ENCODE results near the gene ENTPD7. TPM values are rescaled to one million over a fixed set of nuclear protein-coding genes. Genes with fewer than 3 reads are reported as not detected.

ENTPD7 gene
- total RNA-seq, 1 donor from 2014 or later, result 16.5 TPM

- H3K36me3 Mint-ChIP-seq (ENCODE audit: low read depth, unreplicated experiment), result no peaks in the 10 kb centered on the region
Observed at GRCh38 chr10:99629625-99629978, 29.7 kb upstream of the ENTPD7 start.

GRCh38 chr10:99630433-99630832, 28.9 kb upstream of the ENTPD7 start:
- H3K27ac Mint-ChIP-seq (ENCODE audit: unreplicated experiment), result no peak overlapping the region
- no peak for TF ChIP-seq CTCF (IDR thresholded peaks at IDR 0.05; ENCODE audit: unreplicated experiment)
- peak; percentile 33 for DNase-seq (ENCODE audit: low spot score)
- no peak overlapping the region for H3K4me3 Mint-ChIP-seq (ENCODE audit: unreplicated experiment)
- H3K4me1 Mint-ChIP-seq (ENCODE audit: unreplicated experiment), result no peaks in the 10 kb centered on the region
- no peaks in the 10 kb centered on the region for H3K36me3 Mint-ChIP-seq (ENCODE audit: low read depth, unreplicated experiment)
- no peaks in the 10 kb centered on the region for H3K9me3 Mint-ChIP-seq (ENCODE audit: unreplicated experiment)
- H3K27me3 Mint-ChIP-seq (ENCODE audit: unreplicated experiment), result no peaks in the 10 kb centered on the region

More at GRCh38 chr10:99629625-99629978, 29.7 kb upstream of the ENTPD7 start:
- TF ChIP-seq CTCF (IDR thresholded peaks at IDR 0.05; ENCODE audit: unreplicated experiment), result no peak
- H3K4me3 Mint-ChIP-seq (ENCODE audit: unreplicated experiment), result no peak overlapping the region
- H3K9me3 Mint-ChIP-seq (ENCODE audit: unreplicated experiment), result no peaks in the 10 kb centered on the region
- H3K4me1 Mint-ChIP-seq (ENCODE audit: unreplicated experiment), result no peaks in the 10 kb centered on the region
- H3K27ac Mint-ChIP-seq (ENCODE audit: unreplicated experiment), result no peak overlapping the region
- no peaks in the 10 kb centered on the region for H3K27me3 Mint-ChIP-seq (ENCODE audit: unreplicated experiment)
- DNase-seq (ENCODE audit: low spot score), result no peak

GRCh38 chr10:99630991-99631390, 28.3 kb upstream of the ENTPD7 start:
- no peak for TF ChIP-seq CTCF (IDR thresholded peaks at IDR 0.05; ENCODE audit: unreplicated experiment)
- Mint-ChIP-seq H3K27me3 (ENCODE audit: unreplicated experiment) (no peaks in the 10 kb centered on the region), H3K9me3 (ENCODE audit: unreplicated experiment) (no peaks in the 10 kb centered on the region), H3K4me3 (ENCODE audit: unreplicated experiment) (no peak overlapping the region), H3K36me3 (ENCODE audit: low read depth, unreplicated experiment) (no peaks in the 10 kb centered on the region), H3K4me1 (ENCODE audit: unreplicated experiment) (no peaks in the 10 kb centered on the region), H3K27ac (ENCODE audit: unreplicated experiment) (no peak overlapping the region)
- DNase-seq (ENCODE audit: low spot score), result no peak

GRCh38 chr10:99631496-99631895, 27.8 kb upstream of the ENTPD7 start:
- H3K4me1 Mint-ChIP-seq (ENCODE audit: unreplicated experiment), result no peaks in the 10 kb centered on the region
- H3K4me3 Mint-ChIP-seq (ENCODE audit: unreplicated experiment), result no peak overlapping the region
- no peaks in the 10 kb centered on the region for H3K9me3 Mint-ChIP-seq (ENCODE audit: unreplicated experiment)

GRCh38 chr10:99633832-99634231, 25.5 kb upstream of the ENTPD7 start:
- H3K4me1 Mint-ChIP-seq (ENCODE audit: unreplicated experiment), result no peaks in the 10 kb centered on the region
- H3K4me3 Mint-ChIP-seq (ENCODE audit: unreplicated experiment), result no peak overlapping the region
- DNase-seq (ENCODE audit: low spot score), result no peak
- no peak overlapping the region for H3K27ac Mint-ChIP-seq (ENCODE audit: unreplicated experiment)
- no peaks in the 10 kb centered on the region for H3K36me3 Mint-ChIP-seq (ENCODE audit: low read depth, unreplicated experiment)
- H3K27me3 Mint-ChIP-seq (ENCODE audit: unreplicated experiment), result no peaks in the 10 kb centered on the region
- H3K9me3 Mint-ChIP-seq (ENCODE audit: unreplicated experiment), result no peaks in the 10 kb centered on the region
- no peak for TF ChIP-seq CTCF (IDR thresholded peaks at IDR 0.05; ENCODE audit: unreplicated experiment)

More at GRCh38 chr10:99631496-99631895, 27.8 kb upstream of the ENTPD7 start:
- no peak for TF ChIP-seq CTCF (IDR thresholded peaks at IDR 0.05; ENCODE audit: unreplicated experiment)
- no peak for DNase-seq (ENCODE audit: low spot score)
- H3K27me3 Mint-ChIP-seq (ENCODE audit: unreplicated experiment), result no peaks in the 10 kb centered on the region
- no peaks in the 10 kb centered on the region for H3K36me3 Mint-ChIP-seq (ENCODE audit: low read depth, unreplicated experiment)
- no peak overlapping the region for H3K27ac Mint-ChIP-seq (ENCODE audit: unreplicated experiment)

Measured in endothelial cell (in vitro differentiated cells).